IPS DF 6.9 (cell line): ENCODE data around the gene FLOT2.

ENCODE experiments used
- DNase-seq: peaks from one replicate; pipeline ENCODE4 v3.0.0-alpha.2; 2013; ENCODE audit warnings: low read depth, low spot score
- H3K27ac ChIP-seq: one replicate; pipeline ENCODE4 v1.5.1; 2013; ENCODE audit warnings: low read length, control low read depth
- H3K27me3 ChIP-seq: 2 replicates; pipeline ENCODE4 v1.6.1; 2013; ENCODE audit warnings: mild to moderate bottlenecking, low read length; ENCODE audit not compliant: control insufficient read depth, insufficient read depth
- H3K36me3 ChIP-seq: 2 replicates; pipeline ENCODE4 v1.6.1; 2013; ENCODE audit warnings: low read length; ENCODE audit not compliant: control insufficient read depth, insufficient read depth
- H3K4me1 ChIP-seq: 2 replicates; pipeline ENCODE4 v1.6.1; 2013; ENCODE audit warnings: low read length; ENCODE audit not compliant: control insufficient read depth, insufficient read depth
- H3K4me3 ChIP-seq: 2 replicates; pipeline ENCODE4 v1.5.1; 2013; ENCODE audit warnings: mild to moderate bottlenecking, low read length
- H3K9me3 ChIP-seq: 2 replicates; pipeline ENCODE4 v1.6.1; 2013; ENCODE audit warnings: low read length, inconsistent platforms; ENCODE audit not compliant: control insufficient read depth, insufficient read depth
- WGBS: extraction: QIAGEN DNeasy Blood & Tissue Kit; methylation state at CpG from one replicate; pipeline ENCODE4 v1.1.7; 2013; ENCODE audit warnings: mixed read lengths, missing lambda C conversion rate; ENCODE audit not compliant: insufficient read length, insufficient coverage; 5-methylcytosine and 5-hydroxymethylcytosine counted together

The FLOT2 gene

DNA sequence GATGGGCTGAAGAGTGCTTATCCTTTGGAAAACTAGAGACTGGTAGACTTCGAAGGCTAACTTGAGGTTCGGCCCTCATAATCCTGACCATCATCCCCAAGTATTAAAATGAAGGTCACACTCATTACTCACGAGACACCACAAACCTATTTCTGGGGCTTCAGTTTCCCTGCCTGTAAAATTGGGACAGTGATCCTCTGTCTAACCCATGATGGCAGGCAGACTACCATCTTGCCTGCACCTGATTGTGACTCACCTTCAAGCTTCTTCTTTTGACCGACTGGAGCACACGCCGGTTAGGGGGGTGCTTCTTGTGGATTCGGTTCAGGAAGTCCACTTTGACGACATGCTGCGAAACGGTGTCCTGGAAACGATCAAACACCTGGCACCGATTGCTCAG is 19.5 kb upstream of the FLOT2 start:
- Histone ChIP-seq H3K9me3 (no peaks in the 10 kb centered on the region), H3K36me3 (peaks cover 56% of the 10 kb centered on the region), H3K4me1 (no peaks in the 10 kb centered on the region), H3K4me3 (no peak overlapping the region), H3K27ac (no peak overlapping the region), H3K27me3 (no peaks in the 10 kb centered on the region)
- DNase-seq: no peak
- no CpG with 5 or more reads among the region's 12 CpGs for WGBS

DNA sequence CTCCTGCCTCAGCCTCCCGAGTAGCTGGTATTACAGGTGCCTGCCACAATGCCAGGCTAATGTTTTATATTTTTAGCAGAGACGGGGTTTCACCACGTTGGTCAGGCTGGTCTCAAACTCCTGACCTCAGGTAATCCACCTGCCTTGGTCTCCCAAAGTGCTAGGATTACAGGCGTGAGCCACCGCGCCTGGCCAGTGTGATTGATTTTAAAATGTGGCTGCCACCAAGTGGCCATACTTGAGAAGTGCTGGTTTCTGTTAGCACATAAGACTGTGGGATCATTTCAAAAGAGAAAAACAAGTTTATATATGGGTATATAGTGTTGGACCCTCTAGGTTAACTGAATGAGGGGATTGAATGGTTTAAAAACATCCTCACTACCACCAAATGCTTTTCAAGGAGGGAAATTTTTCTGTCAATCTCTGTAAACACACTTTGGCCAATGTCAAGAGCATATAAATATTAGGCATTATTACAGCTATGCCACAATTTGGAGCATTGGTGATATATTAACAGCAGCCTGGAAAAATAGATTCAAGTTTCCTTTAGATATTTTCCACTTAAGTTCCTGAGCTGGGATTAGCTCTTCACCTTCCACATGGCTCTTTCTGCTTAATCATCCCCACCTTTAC is 18.9 kb upstream of the FLOT2 start:
- Histone ChIP-seq H3K27ac (no peak overlapping the region), H3K27me3 (no peaks in the 10 kb centered on the region), H3K36me3 (peaks cover 58% of the 10 kb centered on the region), H3K9me3 (no peaks in the 10 kb centered on the region), H3K4me3 (no peak overlapping the region), H3K4me1 (no peaks in the 10 kb centered on the region)
- no CpG with 5 or more reads among the region's 6 CpGs for WGBS
- no peak for DNase-seq

DNA sequence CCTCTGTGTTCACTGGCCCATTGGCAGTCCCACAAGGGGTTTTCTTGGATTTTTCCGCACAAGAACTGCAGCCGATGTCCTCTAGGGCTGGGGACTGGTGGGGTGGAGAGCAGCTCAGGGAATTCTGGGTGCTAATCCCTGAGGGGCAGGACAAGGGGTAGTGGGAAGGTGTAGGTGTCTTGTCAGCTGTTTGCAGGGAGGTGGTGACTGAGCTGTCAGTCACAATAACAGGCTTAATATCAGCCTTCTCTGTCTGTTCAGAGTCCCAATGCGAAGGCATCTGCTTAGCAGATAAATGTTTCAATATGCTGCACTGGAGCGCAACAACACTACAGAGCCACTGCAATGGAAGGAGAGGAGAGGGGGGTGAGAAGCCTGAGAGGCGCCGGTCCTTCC is 15.4 kb upstream of the FLOT2 start:
- H3K4me1 ChIP-seq: no peaks in the 10 kb centered on the region; the same call in 1 of the 2 replicates
- no peak overlapping the region for H3K4me3 ChIP-seq
- WGBS: no CpG with 5 or more reads among the region's 6 CpGs
- H3K27ac ChIP-seq: no peak overlapping the region
- no peak for DNase-seq
- no peaks in the 10 kb centered on the region for H3K27me3 ChIP-seq
- peaks cover 70% of the 10 kb centered on the region for H3K36me3 ChIP-seq
- no peaks in the 10 kb centered on the region for H3K9me3 ChIP-seq

DNA sequence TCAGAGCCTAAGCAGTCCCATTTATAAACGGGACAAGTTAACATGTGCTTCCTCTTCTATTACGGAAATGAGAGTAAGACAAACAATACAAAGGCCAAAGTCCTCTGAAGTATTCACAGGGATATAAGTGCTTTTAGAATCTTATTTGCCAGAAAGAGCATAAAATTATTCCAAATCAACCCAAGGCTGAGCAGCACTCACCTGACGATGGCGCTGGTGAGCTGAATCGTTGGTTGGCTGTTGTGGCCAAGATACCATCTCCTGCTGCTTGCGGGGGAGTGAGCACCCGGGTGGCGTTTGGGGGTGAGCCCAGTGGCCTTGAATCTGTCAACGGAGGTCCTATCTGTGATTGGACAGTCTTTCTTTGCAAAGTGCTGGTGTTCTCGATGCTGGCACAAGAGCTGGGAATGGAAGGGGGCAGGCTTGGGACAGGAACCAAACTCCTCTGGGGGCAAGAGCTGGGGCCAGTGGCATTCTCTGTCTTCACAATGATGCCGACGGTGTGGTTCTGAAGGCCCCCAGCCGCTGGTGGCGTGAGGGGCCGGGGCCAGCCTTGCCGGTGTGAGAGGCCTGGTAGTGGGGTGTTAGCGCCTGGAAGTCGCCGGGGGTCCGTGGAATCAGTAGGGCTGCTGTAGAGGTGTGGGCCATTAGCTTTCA is 14.9 kb upstream of the FLOT2 start:
- Histone ChIP-seq H3K36me3 (peaks cover 66% of the 10 kb centered on the region), H3K4me1 (no peaks in the 10 kb centered on the region; the same call in 1 of the 2 replicates), H3K27ac (no peak overlapping the region), H3K9me3 (no peaks in the 10 kb centered on the region), H3K4me3 (no peak overlapping the region), H3K27me3 (no peaks in the 10 kb centered on the region)
- DNase-seq: no peak
- WGBS: no CpG with 5 or more reads among the region's 20 CpGs

DNA sequence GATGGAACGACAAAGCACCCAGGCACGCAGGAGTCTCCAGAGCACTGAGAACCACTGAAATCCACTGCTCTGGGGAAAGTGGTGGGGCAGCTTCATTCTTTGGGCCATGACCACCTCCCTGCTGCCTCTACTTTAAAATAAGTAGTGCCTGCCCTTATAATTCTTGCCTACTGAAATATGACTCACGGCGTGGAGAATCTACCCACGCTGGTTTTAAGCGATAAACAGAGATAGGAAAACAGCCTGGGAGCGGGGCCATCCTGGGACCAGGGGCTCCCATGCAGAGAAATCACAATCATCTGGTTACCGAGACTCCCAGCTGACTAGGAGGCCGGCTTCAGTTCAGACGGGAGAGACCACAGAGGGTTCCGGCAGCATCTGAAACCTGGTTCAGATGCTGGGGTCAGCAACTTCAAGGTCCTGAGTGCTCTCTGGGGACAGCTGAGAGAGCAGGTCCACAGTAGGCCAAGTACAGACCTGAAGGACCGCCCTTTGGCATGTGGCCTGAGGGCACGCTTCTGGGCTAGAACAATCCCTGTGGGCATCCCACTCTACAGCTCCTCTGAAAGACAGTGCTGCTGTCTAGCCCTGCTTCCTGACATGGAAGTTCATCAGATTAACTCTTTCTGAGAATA is 14.0 kb upstream of the FLOT2 start:
- H3K27me3 ChIP-seq: no peaks in the 10 kb centered on the region
- no CpG with 5 or more reads among the region's 13 CpGs for WGBS
- H3K27ac ChIP-seq: no peak overlapping the region
- peaks cover 66% of the 10 kb centered on the region for H3K36me3 ChIP-seq
- no peaks in the 10 kb centered on the region for H3K9me3 ChIP-seq
- H3K4me3 ChIP-seq: no peak overlapping the region
- no peak for DNase-seq
- no peaks in the 10 kb centered on the region; the same call in 1 of the 2 replicates for H3K4me1 ChIP-seq

DNA sequence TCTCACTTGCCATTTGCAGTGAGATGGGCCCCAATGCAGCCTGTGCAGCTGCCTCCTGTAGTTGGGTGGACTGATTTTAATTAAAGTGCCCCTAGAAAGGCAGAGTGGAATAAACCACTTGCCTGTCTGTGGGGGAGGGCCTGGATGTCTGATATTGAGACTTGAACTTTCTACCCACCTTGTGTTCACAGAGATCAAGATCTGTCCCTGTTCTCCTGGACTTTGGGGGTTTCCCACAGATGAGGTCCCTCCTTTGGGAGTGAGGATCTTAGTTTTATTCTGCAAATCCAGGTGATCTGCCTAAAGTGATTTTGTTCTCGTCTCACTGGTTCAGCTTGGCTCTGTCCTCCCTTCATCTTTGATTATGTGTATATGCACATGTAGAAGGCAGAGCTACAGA is 13.0 kb upstream of the FLOT2 start:
- peaks cover 69% of the 10 kb centered on the region for H3K36me3 ChIP-seq

DNA sequence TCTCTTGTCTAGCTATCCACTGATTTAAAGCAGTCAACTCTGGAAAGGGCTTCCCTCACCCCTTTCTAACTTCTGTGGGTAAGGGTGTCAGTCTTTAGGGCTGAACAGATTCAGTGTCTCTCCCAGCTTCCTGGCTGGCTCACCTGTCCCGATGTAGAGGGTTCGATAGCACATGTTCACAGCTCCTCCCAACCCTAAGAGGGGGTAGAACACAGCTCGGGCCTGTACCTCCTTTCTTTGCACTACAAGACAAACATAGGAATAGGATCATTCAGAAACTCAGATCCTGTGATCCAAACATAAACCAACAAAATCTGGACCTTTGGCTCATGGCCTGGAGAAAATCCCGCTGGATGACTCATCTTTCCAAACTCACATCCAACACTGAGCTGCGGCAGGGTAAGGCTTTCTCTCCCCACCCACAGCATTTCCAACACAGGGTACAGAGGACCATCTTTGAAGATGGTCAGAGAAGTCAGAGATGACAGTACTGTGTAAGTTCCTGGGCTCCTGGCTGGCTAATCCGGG is 11.2 kb upstream of the FLOT2 start:
- Histone ChIP-seq H3K27ac (no peak overlapping the region), H3K27me3 (no peaks in the 10 kb centered on the region), H3K36me3 (peaks cover 57% of the 10 kb centered on the region), H3K4me1 (no peaks in the 10 kb centered on the region; the same call in 1 of the 2 replicates), H3K9me3 (no peaks in the 10 kb centered on the region), H3K4me3 (no peak overlapping the region)
- DNase-seq: no peak
- no CpG with 5 or more reads among the region's 6 CpGs for WGBS

More for the DNA sequence above, 13.0 kb upstream of the FLOT2 start:
- no peak overlapping the region for H3K4me3 ChIP-seq
- no peak for DNase-seq
- no peaks in the 10 kb centered on the region for H3K27me3 ChIP-seq
- H3K4me1 ChIP-seq: no peaks in the 10 kb centered on the region; the same call in 1 of the 2 replicates
- no peak overlapping the region for H3K27ac ChIP-seq
- no CpG with 5 or more reads among the region's 1 CpG for WGBS
- no peaks in the 10 kb centered on the region for H3K9me3 ChIP-seq

DNA sequence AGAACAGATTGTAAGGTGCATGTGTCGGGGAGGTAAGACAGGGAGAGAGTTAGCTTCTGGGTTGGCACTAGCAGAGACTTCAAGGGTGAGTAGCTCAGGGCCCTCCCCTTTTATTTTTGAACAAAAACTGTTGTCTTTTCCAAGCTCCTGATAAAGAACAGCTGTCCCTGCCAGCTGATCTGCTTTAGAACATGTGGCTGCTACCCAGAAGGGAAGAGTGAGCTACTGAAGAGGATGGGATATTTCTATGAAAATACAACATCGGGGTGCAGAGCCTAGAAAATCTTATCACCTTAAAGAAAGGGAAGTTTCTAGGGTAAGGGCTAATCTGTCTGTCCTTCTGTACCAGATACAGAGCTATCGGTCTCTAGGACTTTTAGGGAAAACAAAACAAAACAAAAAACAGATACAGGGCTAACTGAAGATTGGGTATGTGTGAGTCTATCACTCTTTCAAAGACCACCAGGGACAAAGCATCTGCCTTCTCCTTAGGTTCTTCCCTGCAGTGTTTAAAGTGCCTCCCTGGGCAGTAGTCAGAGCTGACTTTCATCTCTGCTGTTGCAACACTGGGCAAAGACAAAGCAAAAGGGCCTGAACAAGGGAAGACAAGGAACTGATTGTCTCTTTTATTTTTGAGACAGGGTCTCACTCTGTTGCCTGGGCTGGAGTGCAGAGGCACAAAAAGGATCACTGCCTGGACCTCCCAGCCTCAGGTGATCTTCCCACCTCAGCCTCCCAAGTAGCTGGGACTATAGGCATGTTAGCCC is 10.4 kb upstream of the FLOT2 start:
- no peaks in the 10 kb centered on the region for H3K9me3 ChIP-seq
- no peaks in the 10 kb centered on the region; the same call in 1 of the 2 replicates for H3K4me1 ChIP-seq
- WGBS: no CpG with 5 or more reads among the region's 3 CpGs
- DNase-seq: no peak
- H3K4me3 ChIP-seq: no peak overlapping the region
- H3K27me3 ChIP-seq: no peaks in the 10 kb centered on the region
- H3K27ac ChIP-seq: no peak overlapping the region
- H3K36me3 ChIP-seq: peaks cover 49% of the 10 kb centered on the region

DNA sequence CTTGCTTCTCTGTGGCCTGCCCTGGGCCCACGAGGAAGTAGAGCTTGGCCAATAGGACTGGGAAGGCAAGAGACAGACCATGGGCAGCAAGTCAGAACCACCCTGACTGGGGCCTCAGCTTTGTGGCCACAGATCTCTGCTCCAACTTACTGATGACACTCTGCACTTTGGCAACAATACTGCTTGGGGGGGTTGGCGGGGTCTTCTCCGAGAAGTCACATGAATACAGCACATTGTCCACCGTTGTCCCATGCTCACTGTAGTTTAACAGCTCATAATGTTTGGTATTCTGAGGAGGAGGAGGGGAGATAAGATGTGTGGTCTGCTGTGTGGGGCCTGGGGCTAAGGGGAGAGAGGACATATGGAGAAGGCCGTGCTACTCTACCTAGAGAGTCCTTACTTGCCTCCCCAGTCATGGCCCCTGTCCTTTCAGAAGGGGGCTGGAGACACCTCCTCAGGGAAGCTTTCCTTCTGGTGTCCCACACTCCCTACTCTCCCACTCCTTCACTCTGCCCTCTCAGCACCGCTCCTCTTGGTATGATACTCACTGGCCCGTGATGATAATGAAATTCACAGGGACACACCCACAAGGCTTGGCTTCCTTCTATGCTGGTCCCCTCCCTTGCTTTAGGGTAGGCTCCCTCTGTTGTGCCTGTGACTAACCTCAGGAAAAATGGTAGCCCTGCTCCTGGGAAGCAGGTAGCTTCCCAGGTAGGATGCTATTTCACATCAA is 9.3 kb upstream of the FLOT2 start:
- peaks cover 41% of the 10 kb centered on the region for H3K36me3 ChIP-seq
- DNase-seq: no peak
- WGBS: no CpG with 5 or more reads among the region's 7 CpGs

More for the DNA sequence above, 9.3 kb upstream of the FLOT2 start:
- Histone ChIP-seq H3K4me3 (no peak overlapping the region), H3K27ac (no peak overlapping the region), H3K27me3 (no peaks in the 10 kb centered on the region), H3K4me1 (no peaks in the 10 kb centered on the region; the same call in 1 of the 2 replicates), H3K9me3 (no peaks in the 10 kb centered on the region)
